ENCODE results near the gene OR9Q2. TPM values are rescaled to one million over a fixed set of nuclear protein-coding genes. Genes with fewer than 3 reads are reported as not detected.

The OR9Q2 gene, protein sequence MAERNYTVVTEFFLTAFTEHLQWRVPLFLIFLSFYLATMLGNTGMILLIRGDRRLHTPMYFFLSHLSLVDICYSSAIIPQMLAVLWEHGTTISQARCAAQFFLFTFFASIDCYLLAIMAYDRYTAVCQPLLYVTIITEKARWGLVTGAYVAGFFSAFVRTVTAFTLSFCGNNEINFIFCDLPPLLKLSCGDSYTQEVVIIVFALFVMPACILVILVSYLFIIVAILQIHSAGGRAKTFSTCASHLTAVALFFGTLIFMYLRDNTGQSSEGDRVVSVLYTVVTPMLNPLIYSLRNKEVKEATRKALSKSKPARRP
- not detected for total RNA-seq

DNA sequence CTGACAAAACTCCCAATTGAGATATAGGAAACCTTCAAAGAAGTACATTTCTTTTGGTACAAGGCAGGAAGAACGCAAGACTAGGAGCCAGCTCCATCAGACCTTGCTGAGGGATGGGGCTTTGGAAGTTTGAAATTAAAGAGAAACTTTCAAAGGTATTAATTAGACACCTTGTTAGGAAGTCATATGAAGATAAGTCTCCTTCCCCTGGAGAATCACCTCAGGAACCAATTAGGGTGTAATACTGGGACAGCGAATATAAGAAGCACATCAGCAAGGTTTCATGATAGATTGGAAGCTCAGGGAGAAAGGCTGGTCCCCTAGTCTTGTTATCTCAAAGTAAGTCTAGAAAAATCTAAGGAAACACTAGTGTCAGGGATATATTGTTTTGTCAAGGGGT is at the start of gene OR9Q2:
Gene OR9Q2 (plus strand): TSS at position 301 of the 400 bp plus-strand sequence. CDS start 1,421 bp downstream, outside the sequence.
- no peak within 1 kb of the TSS for H3K4me3 Mint-ChIP-seq
- H3K36me3 Mint-ChIP-seq = no peaks in the 10 kb centered on the region
- DNase-seq (no peak), ATAC-seq (ENCODE audit: low read depth) (no peak)
- no peaks in the 10 kb centered on the region for H3K9me3 Mint-ChIP-seq
- POLR2A ChIA-PET = no interaction called here
- peaks cover 4% of the 10 kb centered on the region for H3K27me3 Mint-ChIP-seq
- no peak within 1 kb of the TSS for H3K27ac Mint-ChIP-seq
- H3K4me1 Mint-ChIP-seq = no peaks in the 10 kb centered on the region

- ATAC-seq (ENCODE audit: low read depth) (no peak), DNase-seq (no peak)
- POLR2A ChIA-PET = no interaction called here
- H3K9me3 Mint-ChIP-seq = no peaks in the 10 kb centered on the region
- no peaks in the 10 kb centered on the region for H3K4me1 Mint-ChIP-seq
- H3K36me3 Mint-ChIP-seq = no peaks in the 10 kb centered on the region
- H3K27ac Mint-ChIP-seq = no peak overlapping the region
- H3K27me3 Mint-ChIP-seq = no peaks in the 10 kb centered on the region
- no peak overlapping the region for H3K4me3 Mint-ChIP-seq
Measured at GRCh38 chr11:58142761-58143160, 46.1 kb upstream of the OR9Q2 start.

- Mint-ChIP-seq H3K9me3 (no peaks in the 10 kb centered on the region), H3K4me3 (no peak overlapping the region), H3K36me3 (no peaks in the 10 kb centered on the region), H3K27ac (no peak overlapping the region), H3K4me1 (no peaks in the 10 kb centered on the region), H3K27me3 (peaks cover 7% of the 10 kb centered on the region)
- no peak for ATAC-seq (ENCODE audit: low read depth)
- POLR2A ChIA-PET = no interaction called here
- no peak for DNase-seq
Measured at GRCh38 chr11:58152781-58153180, 36.1 kb upstream of the OR9Q2 start.

- DNase-seq = no peak
- Mint-ChIP-seq H3K36me3 (no peaks in the 10 kb centered on the region), H3K4me1 (no peaks in the 10 kb centered on the region), H3K4me3 (no peak overlapping the region), H3K9me3 (no peaks in the 10 kb centered on the region), H3K27ac (no peak overlapping the region), H3K27me3 (peaks cover 6% of the 10 kb centered on the region)
- ATAC-seq (ENCODE audit: low read depth) = no peak
- POLR2A ChIA-PET = no interaction called here
Measured at GRCh38 chr11:58164389-58164788, 24.5 kb upstream of the OR9Q2 start.

- no peak for ATAC-seq (ENCODE audit: low read depth)
- no peak for DNase-seq
- Mint-ChIP-seq H3K4me3 (no peak overlapping the region), H3K4me1 (no peaks in the 10 kb centered on the region), H3K36me3 (no peaks in the 10 kb centered on the region), H3K9me3 (no peaks in the 10 kb centered on the region), H3K27me3 (peaks cover 6% of the 10 kb centered on the region), H3K27ac (no peak overlapping the region)
- POLR2A ChIA-PET = no interaction called here
Measured at GRCh38 chr11:58164990-58165389, 23.9 kb upstream of the OR9Q2 start.

GRCh38 chr11:58165504-58166106 is 23.3 kb upstream of the OR9Q2 start:
- Mint-ChIP-seq H3K4me1 (no peaks in the 10 kb centered on the region), H3K27ac (no peak overlapping the region), H3K27me3 (peaks cover 6% of the 10 kb centered on the region), H3K4me3 (no peak overlapping the region), H3K36me3 (no peaks in the 10 kb centered on the region), H3K9me3 (no peaks in the 10 kb centered on the region)
- DNase-seq (no peak), ATAC-seq (ENCODE audit: low read depth) (no peak)
- POLR2A ChIA-PET = no interaction called here

DNA sequence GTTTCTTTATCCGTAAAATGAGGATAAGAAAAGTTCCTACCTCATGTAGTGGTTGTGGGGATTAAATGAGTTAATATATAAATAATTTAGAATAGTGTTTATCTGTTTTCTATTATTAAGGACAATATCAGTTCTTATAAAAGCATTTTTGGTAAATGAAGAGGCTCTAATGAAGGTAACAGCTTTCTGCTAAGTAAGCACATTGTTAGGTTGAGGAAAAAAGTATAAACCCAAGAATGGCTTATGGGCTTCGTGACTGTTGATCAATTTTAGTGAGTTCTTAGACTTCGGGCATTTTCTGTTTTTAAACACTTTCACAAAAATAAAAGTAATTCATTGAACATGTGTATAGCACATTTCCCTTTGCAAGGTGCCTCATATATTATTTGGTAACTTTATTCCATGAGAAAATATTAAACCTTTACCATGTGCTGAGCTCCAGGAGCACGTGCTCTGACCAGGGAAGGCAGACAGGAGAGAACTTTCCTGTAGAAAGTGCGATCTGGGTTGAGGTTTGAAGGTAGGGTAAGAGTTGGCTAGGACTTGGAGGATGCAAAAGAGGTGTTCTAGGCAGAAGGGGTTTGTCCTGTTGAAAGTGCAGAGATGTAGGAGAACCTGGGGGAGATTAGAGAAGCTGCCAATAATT is 11.3 kb upstream of the OR9Q2 start:
- Mint-ChIP-seq H3K27me3 (peaks cover 2% of the 10 kb centered on the region), H3K4me1 (no peaks in the 10 kb centered on the region), H3K4me3 (no peak overlapping the region), H3K9me3 (no peaks in the 10 kb centered on the region), H3K27ac (no peak overlapping the region), H3K36me3 (no peaks in the 10 kb centered on the region)
- POLR2A ChIA-PET = no interaction called here
- no peak for DNase-seq
- no peak for ATAC-seq (ENCODE audit: low read depth)

- Mint-ChIP-seq H3K36me3 (no peaks in the 10 kb centered on the region), H3K9me3 (no peaks in the 10 kb centered on the region), H3K27me3 (peaks cover 2% of the 10 kb centered on the region), H3K4me1 (no peaks in the 10 kb centered on the region), H3K4me3 (no peak overlapping the region), H3K27ac (no peak overlapping the region)
- POLR2A ChIA-PET = no interaction called here
- ATAC-seq (ENCODE audit: low read depth) = no peak
- DNase-seq = no peak
Measured at GRCh38 chr11:58178444-58178843, 10.4 kb upstream of the OR9Q2 start.

DNA sequence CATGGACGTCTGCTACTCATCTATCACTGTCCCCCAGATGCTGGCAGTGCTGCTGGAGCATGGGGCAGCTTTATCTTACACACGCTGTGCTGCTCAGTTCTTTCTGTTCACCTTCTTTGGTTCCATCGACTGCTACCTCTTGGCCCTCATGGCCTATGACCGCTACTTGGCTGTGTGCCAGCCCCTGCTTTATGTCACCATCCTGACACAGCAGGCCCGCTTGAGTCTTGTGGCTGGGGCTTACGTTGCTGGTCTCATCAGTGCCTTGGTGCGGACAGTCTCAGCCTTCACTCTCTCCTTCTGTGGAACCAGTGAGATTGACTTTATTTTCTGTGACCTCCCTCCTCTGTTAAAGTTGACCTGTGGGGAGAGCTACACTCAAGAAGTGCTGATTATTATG is 9.2 kb upstream of the OR9Q2 start:
- Mint-ChIP-seq H3K4me3 (no peak overlapping the region), H3K4me1 (no peaks in the 10 kb centered on the region), H3K9me3 (no peaks in the 10 kb centered on the region), H3K27ac (no peak overlapping the region), H3K27me3 (peaks cover 2% of the 10 kb centered on the region), H3K36me3 (no peaks in the 10 kb centered on the region)
- DNase-seq (no peak), ATAC-seq (ENCODE audit: low read depth) (no peak)
- POLR2A ChIA-PET = no interaction called here

GRCh38 chr11:58186938-58187337 is 1.9 kb upstream of the OR9Q2 start:
- Mint-ChIP-seq H3K27me3 (peaks cover 4% of the 10 kb centered on the region), H3K4me3 (no peak overlapping the region), H3K27ac (no peak overlapping the region), H3K36me3 (no peaks in the 10 kb centered on the region), H3K9me3 (no peaks in the 10 kb centered on the region), H3K4me1 (no peaks in the 10 kb centered on the region)
- DNase-seq = no peak
- POLR2A ChIA-PET = no interaction called here
- no peak for ATAC-seq (ENCODE audit: low read depth)

GRCh38 chr11:58192229-58192628 is 3.4 kb downstream of the OR9Q2 start:
- Mint-ChIP-seq H3K27ac (no peak overlapping the region), H3K36me3 (no peaks in the 10 kb centered on the region), H3K27me3 (peaks cover 4% of the 10 kb centered on the region), H3K4me3 (no peak overlapping the region), H3K4me1 (no peaks in the 10 kb centered on the region), H3K9me3 (no peaks in the 10 kb centered on the region)
- DNase-seq = no peak
- POLR2A ChIA-PET = no interaction called here
- ATAC-seq (ENCODE audit: low read depth) = no peak

- Mint-ChIP-seq H3K4me1 (no peaks in the 10 kb centered on the region), H3K27ac (no peak overlapping the region), H3K36me3 (no peaks in the 10 kb centered on the region), H3K9me3 (no peaks in the 10 kb centered on the region), H3K4me3 (no peak overlapping the region), H3K27me3 (peaks cover 5% of the 10 kb centered on the region)
- ATAC-seq (ENCODE audit: low read depth) = no peak
- POLR2A ChIA-PET = no interaction called here
- no peak for DNase-seq
Measured at GRCh38 chr11:58193391-58193790, 4.5 kb downstream of the OR9Q2 start.

GRCh38 chr11:58195939-58196338 is 7.1 kb downstream of the OR9Q2 start:
- Mint-ChIP-seq H3K9me3 (no peaks in the 10 kb centered on the region), H3K27me3 (peaks cover 2% of the 10 kb centered on the region), H3K4me1 (no peaks in the 10 kb centered on the region), H3K27ac (no peak overlapping the region), H3K36me3 (no peaks in the 10 kb centered on the region), H3K4me3 (no peak overlapping the region)
- DNase-seq (no peak), ATAC-seq (ENCODE audit: low read depth) (no peak)
- POLR2A ChIA-PET = no interaction called here

DNA sequence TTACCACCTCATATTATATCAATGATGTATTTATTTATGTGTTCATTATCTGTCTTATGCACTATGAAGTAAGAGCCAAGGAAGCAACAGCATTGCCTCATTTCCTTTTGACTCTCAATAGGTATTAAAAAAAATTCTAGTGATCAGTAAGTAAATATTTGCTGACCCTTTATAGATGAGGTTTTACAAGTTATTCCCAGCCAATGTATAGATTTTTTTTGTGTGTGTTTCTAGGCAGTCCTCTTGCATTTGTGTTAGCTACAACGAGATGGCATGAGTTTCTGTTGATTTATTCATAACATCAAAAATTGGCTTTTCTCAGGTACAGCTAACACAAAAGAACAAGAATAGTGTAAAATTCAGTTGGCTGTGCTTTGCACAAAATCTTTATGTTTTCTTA is 10.4 kb downstream of the OR9Q2 start:
- Mint-ChIP-seq H3K27me3 (peaks cover 2% of the 10 kb centered on the region), H3K27ac (no peak overlapping the region), H3K4me3 (no peak overlapping the region), H3K9me3 (no peaks in the 10 kb centered on the region), H3K36me3 (no peaks in the 10 kb centered on the region), H3K4me1 (no peaks in the 10 kb centered on the region)
- DNase-seq = no peak
- POLR2A ChIA-PET = no interaction called here
- ATAC-seq (ENCODE audit: low read depth) = no peak
